Activated T-cell treated with anti-CD3 and anti-CD28 coated beads, Interleukin-2, amount 50 U/mL, for 48 hours (primary cell): ENCODE data around the gene PPP2R5C.
A peak's percentile ranks its signal among the peaks of the same experiment; 100 is the strongest.

Experiments
- DNase-seq, 2 experiments: peaks; one replicate each; pipeline ENCODE4 v3.0.0-alpha.2; 2020

Gene PPP2R5C

DNA sequence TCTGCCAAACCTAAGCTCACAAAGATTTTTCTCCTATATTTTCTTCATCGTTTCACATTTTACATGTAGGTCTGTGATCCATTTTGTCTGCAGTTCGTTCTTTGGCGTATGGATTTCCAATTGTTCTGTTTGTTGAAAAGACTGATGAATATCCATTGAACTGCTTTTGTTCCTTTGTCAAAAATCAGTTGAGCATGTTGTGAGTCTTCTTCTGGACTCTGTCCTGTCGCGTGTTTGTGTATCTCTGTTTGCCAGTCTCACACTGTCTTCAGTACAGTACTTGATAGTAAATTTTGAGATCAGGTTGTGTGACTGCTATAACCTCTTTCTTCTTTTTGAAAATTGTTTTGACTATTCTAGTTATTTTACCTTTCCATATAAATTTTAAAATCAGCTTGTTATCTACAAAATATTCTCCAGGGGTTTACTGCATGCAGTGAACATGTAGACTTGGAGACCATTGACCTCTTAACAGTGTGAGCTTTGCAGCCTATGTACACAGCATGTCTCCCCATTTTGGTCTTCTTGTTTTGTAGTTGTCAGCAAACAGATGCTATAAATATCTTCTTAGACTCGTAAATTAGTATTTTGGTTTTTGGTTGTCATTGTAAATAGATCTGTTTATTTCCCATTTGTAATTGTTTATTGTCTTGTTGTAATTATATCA lies 108.9 kb downstream of the PPP2R5C start:
- DNase-seq = no peak

DNA sequence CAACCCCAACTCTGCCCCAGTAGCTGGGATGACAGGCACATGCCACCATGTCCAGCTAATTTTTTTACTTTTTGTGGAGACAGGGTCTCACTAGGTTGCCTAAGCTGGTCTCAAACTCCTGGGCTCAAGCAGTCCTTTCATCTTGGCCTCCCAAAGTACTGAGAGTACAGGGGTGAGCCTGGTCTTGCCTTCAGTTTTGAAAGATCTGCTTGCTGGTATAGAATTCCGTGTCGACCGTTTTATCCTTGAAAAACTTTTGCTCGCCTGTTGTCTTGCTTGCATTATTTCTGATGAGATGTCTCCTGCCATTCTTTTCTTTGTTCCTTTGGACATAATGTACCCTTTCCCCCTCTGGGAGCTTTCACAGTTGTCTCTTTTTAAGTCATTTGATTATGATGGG lies 110.8 kb downstream of the PPP2R5C start:
- DNase-seq = peak in 1 of 2 experiments; percentile 11

DNA sequence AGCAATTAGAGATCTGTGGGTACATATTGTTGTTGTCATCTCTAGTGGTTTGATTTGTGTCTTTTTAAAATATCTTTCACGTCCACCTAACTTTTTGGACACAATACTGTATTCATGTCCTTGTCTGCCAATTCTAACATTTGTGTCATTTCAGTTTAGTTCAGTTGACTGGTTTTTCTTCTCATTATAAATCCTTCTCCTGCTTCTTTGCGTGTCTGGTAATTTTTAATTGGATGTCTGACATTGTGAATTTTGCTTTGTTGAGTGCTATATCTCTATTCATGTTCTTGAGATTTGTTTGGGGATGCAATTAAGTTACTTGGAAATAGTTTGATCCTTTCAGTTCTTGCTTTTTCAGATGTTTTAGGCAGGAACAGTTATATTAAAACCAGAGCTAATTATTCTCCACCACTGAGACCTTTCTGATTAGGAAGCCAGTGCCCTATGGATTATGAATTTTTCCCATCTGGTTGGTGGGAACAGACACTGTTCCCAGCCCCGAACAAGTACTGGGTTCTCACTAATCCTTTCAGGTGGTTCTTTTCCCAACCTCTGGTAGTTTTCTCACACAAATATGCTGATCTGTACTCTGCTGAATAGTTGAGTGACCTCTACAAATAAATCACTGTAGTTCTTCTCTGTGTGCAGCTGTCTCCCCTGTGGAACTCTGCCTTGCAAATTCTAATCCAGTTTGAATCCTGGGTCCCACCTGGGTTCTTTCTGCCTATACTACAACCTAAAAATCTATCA lies 111.7 kb downstream of the PPP2R5C start:
- no peak for DNase-seq

DNA sequence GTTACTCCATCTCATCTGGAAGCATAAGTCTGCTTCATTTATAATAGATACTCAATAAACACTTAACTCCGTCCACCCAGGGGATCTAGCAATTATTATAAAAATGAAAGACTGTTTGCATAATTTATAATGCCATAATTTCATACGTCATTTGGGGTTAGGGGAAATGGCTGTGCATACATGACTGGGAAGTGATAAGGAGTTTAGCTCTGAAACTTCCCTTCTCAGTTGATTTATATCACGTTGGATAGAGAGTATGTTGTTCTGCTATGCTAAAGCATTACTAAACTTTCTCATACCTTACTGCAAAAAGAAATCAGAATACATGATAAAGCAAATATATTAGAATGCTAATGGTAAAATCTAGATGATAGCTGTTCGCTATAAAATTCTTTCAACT lies 112.5 kb downstream of the PPP2R5C start:
- no peak for DNase-seq

DNA sequence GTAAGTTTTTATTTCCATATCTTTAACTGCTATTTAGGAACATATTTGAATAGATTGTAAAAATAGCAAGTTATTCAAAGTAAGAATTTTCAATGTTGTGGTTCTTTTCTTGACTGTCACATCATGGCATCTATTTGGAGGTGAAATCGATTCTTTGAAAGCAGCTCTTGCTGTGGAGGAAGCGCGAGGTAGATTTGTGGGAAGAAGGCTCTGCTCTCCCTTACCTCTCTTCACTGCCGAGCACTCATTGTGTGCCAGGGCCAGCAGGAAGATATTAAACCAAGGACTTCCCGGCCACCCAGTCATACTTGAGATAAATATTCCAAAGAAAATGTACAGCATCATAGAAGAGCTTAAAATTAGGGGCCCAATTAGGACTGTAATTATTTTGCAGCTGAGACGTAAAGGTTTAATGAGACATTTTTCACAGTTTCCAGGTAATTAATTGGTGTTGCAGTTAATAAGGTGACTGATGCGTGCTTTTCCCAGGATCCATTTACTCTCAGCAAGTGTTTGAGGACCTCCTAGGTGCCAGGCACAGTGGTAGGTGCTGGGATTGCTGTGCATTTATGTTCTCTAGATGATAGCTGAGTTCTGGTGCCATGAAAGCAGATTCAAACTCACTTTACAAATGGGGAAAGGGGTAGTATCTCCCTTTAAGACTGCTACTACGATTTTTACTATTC lies 113.7 kb downstream of the PPP2R5C start:
- peak in 1 of 2 experiments; percentile 12 for DNase-seq

DNA sequence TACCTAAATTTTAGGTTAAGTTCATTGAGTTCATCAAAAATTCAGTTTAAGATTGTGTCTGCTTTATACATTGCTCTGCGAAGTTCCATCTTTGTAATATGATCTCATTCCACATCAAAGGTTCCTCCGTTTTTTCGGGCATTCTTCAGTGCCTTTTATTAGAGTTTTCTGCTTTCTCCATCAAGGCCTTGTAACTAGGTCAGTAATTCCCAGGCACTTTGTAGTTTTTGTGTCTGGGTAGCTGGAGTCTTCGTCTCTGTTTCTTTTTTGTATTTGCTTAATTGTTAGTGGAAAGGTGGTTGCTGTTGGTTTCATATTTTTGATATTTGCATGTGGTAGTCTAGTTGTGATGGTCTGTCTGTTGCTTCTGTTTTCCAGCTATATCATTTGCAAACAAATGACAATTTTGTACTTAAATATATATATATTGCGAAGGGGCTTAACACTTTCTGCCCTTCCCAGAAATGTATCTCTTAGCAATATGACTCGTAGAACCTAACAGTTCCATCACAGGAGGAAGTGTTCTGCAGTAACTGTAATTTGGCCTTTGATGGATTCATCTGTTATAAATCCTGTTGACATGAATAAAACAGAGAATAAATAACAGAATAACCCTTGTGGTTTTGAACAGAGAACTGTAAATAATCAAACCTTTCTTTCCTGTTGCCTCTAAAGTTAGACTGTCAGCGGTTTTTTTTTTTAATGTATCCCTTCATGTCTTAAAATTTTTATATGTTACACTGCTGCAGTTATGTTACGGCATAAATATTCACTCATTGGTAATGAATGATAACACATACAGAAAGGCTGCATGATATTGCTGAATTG lies 114.4 kb downstream of the PPP2R5C start:
- no peak for DNase-seq

DNA sequence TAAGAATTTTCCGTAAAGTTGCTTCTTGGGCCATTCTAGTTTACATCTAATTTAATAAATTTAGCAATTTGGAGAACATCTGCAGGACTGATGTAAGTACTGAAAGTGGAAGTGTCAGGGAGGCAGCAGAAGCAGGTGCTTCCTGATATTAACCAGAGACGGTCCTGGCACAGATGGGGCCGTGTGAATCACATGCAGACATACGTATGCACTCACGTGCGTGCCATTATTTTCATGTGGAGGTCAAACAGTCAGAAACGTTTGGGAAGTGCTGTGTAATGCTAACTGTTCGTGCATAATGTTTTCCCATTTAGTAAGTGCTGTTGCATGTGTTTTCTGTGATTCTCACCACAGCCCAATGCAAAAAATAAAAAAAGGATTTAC lies 115.0 kb downstream of the PPP2R5C start:
- DNase-seq = peak; percentile 60 to 74

DNA sequence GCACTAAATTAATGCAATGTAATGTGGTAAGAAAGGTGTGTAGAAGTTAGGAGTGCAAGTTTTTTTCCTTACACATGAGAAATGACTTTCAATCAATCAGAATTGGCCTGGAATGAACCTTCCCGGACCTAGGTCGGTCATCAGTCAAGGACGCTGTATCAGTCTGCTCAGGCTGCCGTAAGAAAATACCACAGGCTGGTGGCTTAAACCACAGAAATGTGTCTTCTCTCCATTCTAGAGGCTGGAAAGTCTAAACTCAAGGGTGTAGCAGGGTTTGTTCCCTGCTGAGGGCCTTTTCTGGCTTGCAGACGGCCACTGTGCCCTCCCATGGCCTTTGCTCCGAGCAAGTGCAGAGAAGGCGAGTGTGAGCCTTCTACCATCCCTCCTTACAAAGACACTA lies 116.3 kb downstream of the PPP2R5C start:
- no peak for DNase-seq

DNA sequence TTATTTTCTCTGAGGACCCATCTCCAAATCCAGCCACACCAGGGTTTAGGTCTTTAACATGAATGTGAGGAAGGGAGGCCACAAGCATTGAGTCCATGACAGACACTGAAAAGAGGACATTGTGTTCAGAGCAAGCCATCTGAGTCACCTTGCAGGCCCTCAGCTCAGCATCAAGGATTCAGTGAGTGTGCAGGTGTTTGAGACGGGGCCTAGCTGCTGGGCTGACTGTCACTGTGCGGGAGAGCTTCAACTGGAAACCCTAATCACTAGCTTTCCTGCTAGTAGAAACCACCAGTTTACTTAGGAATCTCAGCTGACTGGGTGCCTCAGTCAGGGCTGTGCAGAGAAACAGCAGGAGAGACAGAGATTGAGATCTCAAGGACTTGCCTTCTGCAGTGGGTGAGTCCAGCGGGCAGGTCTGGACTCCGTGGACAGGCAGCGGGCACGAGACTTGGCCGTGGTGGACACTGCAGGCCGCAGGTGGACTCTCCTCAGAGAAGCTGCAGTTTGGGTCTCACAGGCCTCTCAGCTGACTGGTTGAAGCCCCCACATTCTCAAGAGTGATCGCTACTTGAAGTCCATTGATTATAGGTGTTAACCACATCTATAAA lies 116.8 kb downstream of the PPP2R5C start:
- DNase-seq = peak; percentile 46 to 58

DNA sequence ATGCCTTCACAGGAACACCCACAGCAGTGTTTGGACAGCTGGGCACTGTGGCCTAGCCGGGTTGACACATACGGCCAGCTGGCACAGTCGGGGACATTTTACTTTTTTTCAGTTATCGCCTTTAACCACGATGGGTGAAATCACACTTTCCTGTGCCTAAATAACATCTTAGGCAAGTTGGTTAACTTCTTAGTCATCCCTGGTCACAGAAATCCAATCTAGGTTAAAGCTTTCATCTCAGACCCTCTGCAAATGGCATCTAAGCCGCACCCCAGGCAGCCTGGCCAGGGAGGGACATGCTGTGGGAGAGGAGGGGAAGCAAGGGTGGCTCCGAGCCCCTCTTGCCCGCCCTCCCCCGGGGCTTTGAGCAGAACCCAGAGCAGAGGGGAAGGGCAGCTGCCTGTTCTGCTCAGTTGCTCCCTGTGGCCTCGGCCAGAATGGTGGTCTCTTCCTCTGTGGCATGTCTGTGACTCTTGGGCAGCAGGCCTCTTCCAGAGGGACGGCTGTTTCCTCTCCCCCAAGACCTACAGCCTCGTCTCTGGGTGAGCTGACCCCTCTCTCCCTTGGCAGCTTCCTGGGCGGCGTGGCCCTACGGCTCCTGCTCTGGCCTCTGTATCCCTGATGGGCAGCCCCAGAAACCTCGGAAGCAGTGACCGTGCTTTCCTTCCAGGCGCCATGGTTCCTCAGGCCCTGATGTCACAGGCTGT lies 117.5 kb downstream of the PPP2R5C start:
- peak; percentile 63 to 65 for DNase-seq

DNA sequence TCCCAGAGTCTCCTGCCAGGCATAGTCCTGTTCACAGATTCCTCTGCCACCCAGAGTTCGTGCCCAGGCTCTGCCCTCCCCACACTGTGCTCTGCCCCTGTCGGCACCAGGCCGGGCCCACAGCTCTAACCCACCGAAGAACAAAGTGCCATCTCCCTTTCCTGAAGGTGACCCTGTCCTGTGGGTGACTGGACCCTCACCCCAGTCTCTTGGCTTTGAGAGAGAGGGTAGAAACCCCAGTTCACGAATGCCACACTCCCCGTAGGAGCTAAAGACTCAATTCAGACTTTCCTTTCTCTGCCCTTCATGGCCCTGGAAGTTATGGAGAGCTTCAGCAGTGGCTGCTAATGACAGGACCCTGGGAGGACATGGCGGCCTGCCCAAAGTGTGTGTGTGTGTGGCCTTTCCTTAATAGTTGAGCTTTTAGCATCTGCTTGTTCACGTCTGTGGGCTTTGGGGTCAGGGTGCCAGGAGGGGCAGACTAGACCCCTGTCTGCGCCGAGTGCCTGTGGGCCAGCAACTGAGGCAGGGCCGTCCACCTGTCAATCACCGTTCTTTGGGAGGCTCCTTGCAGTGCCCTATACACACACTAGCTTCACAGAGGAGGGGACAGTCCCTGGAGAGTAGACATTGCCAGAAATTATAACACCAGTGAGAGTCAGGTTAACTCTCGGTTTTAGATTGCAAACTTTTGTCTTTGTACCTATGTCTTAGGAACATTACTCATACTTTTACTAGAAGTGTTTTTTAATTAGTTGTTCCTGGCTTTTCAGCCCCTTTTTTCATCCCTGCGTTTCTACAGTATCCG lies 118.2 kb downstream of the PPP2R5C start:
- peak; percentile 53 to 55 for DNase-seq

DNA sequence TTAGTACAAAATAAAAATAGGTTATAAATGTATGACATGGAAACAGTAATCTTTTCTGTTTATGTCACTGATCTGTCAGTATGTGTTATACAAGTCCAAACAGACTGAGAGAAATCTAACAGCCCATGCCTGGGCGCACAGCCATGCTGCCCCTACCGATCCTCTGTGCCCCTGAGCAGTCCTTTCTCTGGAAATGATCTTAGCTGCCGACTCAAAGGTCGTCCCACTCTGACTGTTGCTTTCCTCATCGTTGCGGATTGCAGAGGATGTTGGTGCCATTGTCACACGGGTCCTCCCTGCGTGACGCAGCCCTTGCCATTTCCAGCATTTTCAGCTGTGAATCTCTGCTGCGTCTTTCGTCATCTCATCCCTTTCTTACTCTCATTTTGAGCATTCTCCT lies 119.9 kb downstream of the PPP2R5C start:
- DNase-seq = peak in 1 of 2 experiments; percentile 17

DNA sequence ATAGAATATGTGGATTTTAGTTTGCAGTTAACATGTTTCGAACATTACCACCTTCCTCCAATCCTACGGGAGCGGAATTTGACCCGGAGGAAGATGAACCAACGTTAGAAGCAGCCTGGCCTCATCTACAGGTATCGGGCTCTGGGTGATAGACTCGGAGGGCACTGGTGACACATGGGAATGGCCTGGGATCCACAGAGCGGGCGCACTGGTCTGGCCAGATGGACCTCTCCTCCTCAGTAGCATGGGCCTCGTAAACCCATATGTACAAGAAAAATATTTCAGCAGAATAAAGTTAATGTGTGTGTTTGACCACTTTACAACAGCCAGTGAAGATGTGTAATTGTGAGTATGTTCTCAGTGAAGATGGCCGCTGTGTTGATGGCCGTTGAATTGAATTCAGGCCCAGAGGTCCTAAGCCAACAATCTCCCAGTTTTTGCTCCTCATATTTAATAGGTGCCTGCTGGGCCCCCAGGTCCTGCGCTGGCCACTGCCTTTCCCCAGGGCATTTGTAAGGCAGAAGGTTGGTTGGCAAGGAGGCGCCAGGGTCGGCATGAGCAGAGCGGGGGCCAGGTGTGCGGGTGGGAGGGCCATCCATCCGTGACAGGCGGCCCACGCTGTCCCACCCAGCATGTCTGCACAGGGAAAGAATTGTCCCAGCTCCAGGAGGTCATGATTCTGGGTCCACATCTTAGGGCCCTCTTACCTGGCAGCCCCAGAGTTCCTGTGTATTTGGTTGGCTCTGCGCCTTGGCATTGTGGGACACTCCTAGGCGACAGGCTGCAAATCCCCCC lies 120.8 kb downstream of the PPP2R5C start:
- no peak for DNase-seq

DNA sequence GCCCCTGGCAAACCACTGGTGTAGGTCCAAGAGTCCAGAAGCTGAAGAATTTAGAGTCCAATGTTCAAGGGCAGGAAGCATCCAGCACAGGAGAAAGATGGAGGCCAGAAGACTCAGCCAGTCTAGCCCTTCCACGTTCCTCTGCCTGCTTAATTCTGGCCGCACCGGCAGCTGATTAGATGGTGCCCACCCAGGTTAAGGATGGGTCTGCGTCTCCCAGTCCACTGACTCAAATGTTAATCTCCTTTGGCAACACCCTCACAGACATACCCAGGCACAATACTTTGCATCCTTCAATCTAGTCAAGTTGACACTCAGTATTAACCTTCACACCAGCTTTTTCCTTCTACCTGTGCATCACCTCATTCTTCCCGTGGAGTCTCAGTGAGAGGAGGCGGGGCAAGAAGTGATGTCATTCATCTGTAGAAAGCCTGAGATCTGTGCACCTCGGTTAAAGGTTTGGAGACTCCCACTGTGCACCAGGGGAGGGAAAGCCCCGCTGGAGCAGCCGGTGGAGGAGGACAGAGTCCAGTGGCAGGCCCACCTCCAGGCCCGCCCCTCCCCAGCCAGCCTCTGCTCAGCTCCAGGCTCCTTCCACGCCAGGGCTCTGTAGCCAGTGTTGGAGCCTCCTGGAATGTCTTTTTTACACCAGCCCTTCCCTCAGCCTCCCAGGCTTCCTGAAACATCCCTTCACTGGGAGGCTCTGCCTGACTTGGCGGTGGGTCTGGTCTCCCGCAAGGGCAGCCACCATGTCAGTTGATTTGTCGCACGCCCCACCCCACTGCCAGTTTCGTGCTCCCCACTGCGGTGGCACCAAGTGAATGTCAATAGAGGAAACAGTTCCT lies 122.8 kb downstream of the PPP2R5C start:
- no peak for DNase-seq

DNA sequence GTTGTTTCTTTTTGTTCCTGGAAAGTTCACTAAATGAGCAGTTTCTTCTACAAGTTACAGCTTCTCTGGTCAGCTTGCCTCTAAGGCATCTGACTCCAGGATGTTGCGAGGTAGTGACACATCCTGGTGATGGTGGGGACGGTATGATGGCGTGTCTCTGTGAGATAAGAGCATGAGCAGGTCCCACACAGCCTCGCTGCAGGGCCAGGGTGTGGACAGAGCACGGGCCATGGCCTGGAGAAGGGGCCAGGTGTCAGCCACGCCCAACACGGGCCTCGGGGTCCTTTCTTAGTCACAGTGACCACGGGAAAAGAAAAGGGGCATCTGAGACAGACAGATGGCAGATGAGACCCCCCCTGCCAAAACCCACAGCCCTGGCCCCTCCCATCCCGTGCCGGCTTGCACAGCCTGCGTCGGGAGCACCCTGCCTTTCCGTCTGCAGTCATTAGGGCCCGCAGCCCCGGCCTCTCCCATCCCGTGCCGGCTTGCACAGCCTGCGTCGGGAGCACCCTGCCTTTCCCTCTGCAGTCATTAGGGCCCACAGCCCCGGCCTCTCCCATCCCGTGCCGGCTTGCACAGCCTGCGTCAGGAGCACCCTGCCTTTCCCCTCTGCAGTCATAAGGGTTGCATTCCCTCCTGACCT lies 123.5 kb downstream of the PPP2R5C start:
- DNase-seq = no peak

DNA sequence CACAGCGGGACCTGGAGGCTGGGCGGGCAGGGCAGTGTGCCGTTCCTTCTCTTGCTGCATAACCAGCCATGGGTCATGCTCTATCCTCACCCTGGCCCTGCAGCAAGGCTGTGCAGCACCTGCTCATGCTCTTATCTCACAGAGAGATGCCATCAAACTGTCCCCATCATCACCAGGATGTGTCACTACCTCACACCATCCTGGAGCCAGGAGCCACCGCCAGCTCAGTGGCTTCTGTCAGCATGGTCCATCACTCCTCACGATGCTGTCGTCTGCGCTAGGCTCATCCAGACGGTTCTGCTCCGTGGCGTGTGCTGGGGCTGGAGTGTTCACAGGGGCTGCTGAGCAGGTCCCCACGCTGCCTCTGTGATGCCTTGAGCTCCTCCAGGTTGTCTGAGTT lies 125.7 kb downstream of the PPP2R5C start:
- no peak for DNase-seq

DNA sequence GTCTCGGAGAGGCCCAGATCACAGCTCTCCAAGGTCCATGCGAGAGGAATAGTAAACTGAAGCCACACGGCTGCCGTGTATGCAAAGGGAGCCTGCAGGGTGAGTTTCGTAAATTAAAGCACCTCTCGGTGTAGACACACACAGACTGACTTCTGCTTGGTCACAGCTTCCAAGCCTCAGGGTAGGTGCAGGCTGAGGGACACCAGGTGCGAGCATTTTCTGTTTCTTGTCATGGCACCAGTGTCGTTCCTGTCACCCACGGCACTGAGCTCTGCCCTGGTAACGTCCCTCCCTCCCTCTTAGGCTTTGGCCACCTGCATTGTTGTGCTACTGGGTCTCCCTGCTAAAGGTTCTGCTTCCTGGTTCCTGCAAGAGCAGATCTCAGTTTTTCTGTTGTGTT lies 126.7 kb downstream of the PPP2R5C start:
- no peak for DNase-seq

DNA sequence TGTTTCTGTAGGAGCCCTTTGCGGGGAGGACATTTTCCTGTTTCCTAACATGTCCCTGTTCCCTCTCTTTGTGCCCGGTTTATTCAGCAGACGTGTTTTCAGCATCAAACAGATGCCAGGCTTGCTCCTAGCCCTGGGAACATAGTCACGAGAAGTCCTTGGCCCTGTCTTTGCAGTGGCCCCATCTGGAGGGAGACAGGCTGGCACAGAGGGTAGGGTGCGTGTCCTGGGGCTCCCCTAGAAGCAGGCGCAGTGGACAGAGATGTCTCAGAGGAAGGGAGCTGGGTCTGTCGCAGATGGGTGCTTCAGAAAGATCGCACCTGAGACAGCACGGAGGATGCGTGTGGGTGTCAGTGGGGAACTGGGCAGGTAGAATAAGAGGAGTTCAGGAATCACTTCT lies 127.9 kb downstream of the PPP2R5C start:
- no peak for DNase-seq

DNA sequence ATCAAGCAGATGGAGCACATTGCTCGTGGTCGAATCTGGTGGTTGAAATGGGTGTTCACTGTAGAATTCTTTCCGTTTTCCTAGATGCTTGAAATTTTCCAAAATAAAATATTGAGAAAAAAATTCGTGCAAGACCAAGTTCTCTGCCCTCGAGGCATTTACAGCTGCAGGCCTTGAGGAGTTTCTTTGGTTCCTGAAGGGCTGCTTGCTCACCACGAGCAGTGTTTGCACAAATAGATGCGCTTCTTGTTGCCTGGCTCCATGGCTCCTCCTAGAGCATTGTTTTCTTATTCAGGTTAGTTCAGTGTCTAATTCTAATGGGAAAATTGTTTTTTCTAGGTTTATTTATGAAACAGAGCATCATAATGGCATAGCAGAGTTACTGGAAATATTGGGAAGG lies 128.4 kb downstream of the PPP2R5C start:
- no peak for DNase-seq
